HEK293T (cell line): ENCODE results near the gene VPS35L.

Experiments used
- CTCF ChIA-PET: fragments of 350-600 bp; formaldehyde crosslinking; extraction: SDS; loops from one replicate; lab custom pipeline; 2021; ENCODE audit warnings: antibody characterized with exemption, inconsistent platforms; lab: Yijun Ruan, JAX
- POLR2A ChIA-PET: fragments of 350-600 bp; formaldehyde crosslinking; extraction: SDS; loops from one replicate; lab custom pipeline; 2020; ENCODE audit warnings: antibody characterized with exemption, inconsistent platforms; lab: Yijun Ruan, JAX
- DNase-seq: peaks from one replicate; pipeline ENCODE4 v3.0.0; 2012; ENCODE audit warnings: mixed read lengths; ENCODE audit errors: extremely low spot score
- ARNT ChIP-seq: fragments of 450-650 bp; IDR thresholded peaks from 2 replicates; pipeline ENCODE4 v1.6.1; 2017; ENCODE audit warnings: mild to moderate bottlenecking
- BHLHE40 ChIP-seq: fragments of 450-650 bp; IDR thresholded peaks from 2 replicates; pipeline ENCODE4 v1.6.1; 2016; ENCODE audit warnings: mild to moderate bottlenecking, moderate library complexity, borderline replicate concordance
- CTBP1 ChIP-seq: fragments of 450-650 bp; IDR thresholded peaks from 2 replicates; pipeline ENCODE4 v1.6.1; 2016; ENCODE audit warnings: borderline replicate concordance
- ELF4 ChIP-seq: fragments of 450-650 bp; IDR thresholded peaks from 2 replicates; pipeline ENCODE4 v1.6.1; 2017; ENCODE audit warnings: antibody characterized with exemption
- FOXA1 ChIP-seq: fragments of 450-650 bp; IDR thresholded peaks from 2 replicates; pipeline ENCODE4 v1.6.1; 2016; ENCODE audit warnings: mild to moderate bottlenecking
- FOXK2 ChIP-seq: fragments of 450-650 bp; IDR thresholded peaks from 2 replicates; pipeline ENCODE4 v1.6.1; 2016; ENCODE audit warnings: mild to moderate bottlenecking
- FOXM1 ChIP-seq: fragments of 450-650 bp; IDR thresholded peaks from 2 replicates; pipeline ENCODE4 v1.6.1; 2017; ENCODE audit warnings: mild to moderate bottlenecking, borderline replicate concordance
- HDGF ChIP-seq: fragments of 450-650 bp; IDR thresholded peaks from 2 replicates; pipeline ENCODE4 v1.6.1; 2017; ENCODE audit warnings: antibody characterized with exemption, borderline replicate concordance
- L3MBTL2 ChIP-seq: fragments of 450-650 bp; conservative IDR thresholded peaks from 2 replicates; pipeline ENCODE4 v1.6.1; 2016; ENCODE audit warnings: mild to moderate bottlenecking
- LEF1 ChIP-seq: fragments of 450-650 bp; IDR thresholded peaks from 2 replicates; pipeline ENCODE4 v1.6.1; 2017; ENCODE audit warnings: mild to moderate bottlenecking, borderline replicate concordance
- NFRKB ChIP-seq: fragments of 450-650 bp; IDR thresholded peaks from 2 replicates; pipeline ENCODE4 v1.6.1; 2016; ENCODE audit warnings: mild to moderate bottlenecking, moderate library complexity
- SP1 ChIP-seq: fragments of 450-650 bp; IDR thresholded peaks from 2 replicates; pipeline ENCODE4 v1.6.1; 2017
- SUZ12 ChIP-seq: fragments of 450-650 bp; IDR thresholded peaks from 2 replicates; pipeline ENCODE4 v1.6.1; 2016; ENCODE audit warnings: mild to moderate bottlenecking
- TARDBP ChIP-seq: fragments of 450-650 bp; IDR thresholded peaks from 2 replicates; pipeline ENCODE4 v1.6.1; 2016
- ZNF384 ChIP-seq: fragments of 450-650 bp; IDR thresholded peaks from 2 replicates; pipeline ENCODE4 v1.6.1; 2016
- TF ChIP-seq, protein P1 (sequence below): fragments of 450-650 bp; IDR thresholded peaks from 2 replicates; pipeline ENCODE4 v1.6.1; 2016

Gene VPS35L

DNA sequence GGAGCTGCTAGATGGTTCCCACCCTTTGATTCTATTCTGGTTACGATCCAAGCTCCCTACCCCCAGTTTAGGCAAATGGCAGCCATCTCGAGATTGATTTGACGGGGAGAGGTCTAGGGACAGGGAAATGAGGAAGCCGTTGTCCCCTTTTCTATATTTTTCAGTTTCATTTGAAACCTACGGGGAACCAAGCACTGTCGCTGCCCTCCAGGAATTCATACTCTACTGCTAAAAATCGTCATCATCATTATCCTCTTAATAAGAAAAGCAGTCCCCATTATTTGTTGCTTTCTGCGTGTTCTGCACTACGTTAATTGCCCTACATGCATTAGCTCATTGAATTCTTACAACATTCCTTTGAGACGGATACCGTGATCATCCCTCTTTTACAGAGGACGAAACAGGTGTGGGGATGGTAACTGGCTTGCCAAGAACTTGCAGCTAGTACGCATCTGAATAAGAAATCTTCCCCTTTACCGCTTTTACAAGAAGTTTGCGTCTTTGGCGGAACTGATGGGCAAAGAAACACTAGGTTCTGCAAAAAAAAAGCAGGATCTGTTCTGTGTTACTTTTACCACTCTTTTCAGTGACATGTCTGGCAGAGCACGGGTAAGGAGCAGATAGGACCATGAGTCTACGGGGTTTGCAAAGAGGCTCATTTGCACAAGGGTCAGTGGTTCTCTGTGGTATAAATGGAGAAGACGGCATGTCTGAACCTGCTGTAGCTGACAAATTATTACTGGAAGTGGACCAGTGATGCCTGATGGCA, 30.7 kb upstream of the VPS35L start:
- DNase-seq: no peak
- ChIA-PET POLR2A (interaction anchor here (0.7 to 1.6 kb wide), 7 partner anchors 9 to 735 kb away, joined by 3 to 6 read pairs (median 4); partner anchors contain the start of genes RPS15A and VPS35L), CTCF (interaction anchor here (0.6 to 1.4 kb wide), 3 partner anchors 15 to 136 kb away, joined by 3 read pairs; partner anchors contain the start of gene VPS35L)
- no peak for TF ChIP-seq L3MBTL2
- no peak for TF ChIP-seq FOXA1
- TF ChIP-seq, protein P1, sequence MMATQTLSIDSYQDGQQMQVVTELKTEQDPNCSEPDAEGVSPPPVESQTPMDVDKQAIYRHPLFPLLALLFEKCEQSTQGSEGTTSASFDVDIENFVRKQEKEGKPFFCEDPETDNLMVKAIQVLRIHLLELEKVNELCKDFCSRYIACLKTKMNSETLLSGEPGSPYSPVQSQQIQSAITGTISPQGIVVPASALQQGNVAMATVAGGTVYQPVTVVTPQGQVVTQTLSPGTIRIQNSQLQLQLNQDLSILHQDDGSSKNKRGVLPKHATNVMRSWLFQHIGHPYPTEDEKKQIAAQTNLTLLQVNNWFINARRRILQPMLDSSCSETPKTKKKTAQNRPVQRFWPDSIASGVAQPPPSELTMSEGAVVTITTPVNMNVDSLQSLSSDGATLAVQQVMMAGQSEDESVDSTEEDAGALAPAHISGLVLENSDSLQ: no peak
- TF ChIP-seq ELF4: no peak
- TF ChIP-seq ZNF384: no peak
- no peak for TF ChIP-seq LEF1
- no peak for TF ChIP-seq FOXM1
- TF ChIP-seq SP1: no peak
- no peak for TF ChIP-seq ARNT
- TF ChIP-seq HDGF: no peak
- no peak for TF ChIP-seq SUZ12
- no peak for TF ChIP-seq CTBP1
- no peak for TF ChIP-seq BHLHE40

GRCh38 chr16:19525385-19525723, 30.1 kb upstream of the VPS35L start:
- ChIA-PET POLR2A (interaction anchor here (1.3 to 1.6 kb wide), 3 partner anchors 14 to 31 kb away, joined by 4 to 6 read pairs (median 6); partner anchors contain the start of gene VPS35L), CTCF (interaction anchor here (0.6 to 1.1 kb wide), 2 partner anchors 15 to 30 kb away, joined by 3 read pairs; partner anchors contain the start of gene VPS35L)
- TF ChIP-seq FOXA1 (no peak), ZNF384 (no peak), NFRKB (no peak), ARNT (no peak), FOXK2 (no peak), SUZ12 (no peak), BHLHE40 (no peak), TARDBP (no peak), L3MBTL2 (no peak), SP1 (no peak), ELF4 (no peak)
- TF ChIP-seq, protein P1: no peak
- DNase-seq: no peak

DNA sequence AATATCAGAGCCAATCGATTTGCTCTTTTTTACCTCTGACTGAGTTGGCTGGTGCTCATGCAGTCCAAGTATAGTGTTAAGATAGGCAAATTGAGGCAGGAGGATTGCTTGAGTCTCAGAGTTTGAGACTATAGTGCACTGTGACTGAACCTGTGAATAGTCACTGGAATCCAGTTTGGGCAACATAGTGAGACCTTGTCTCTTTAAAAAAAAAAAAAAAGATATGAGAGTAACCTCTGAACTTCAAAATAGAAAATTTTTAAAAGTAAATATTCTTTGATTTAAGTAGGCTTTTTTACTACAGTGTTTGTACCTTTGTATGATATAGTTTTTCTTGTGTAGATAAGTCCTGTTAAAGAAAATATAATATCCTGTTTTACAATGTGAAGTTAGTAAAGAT, 28.3 kb upstream of the VPS35L start:
- no peak for DNase-seq
- CTCF ChIA-PET: no interaction called here
- POLR2A ChIA-PET: interaction anchor here (2.0 kb wide), 1 partner anchor 28 kb away, joined by 7 read pairs; the partner anchor contains the start of gene VPS35L
- TF ChIP-seq TARDBP: no peak
- TF ChIP-seq, protein P1: no peak
- 0 out of 2 replicates have a peak, but pooled peaks have one; percentile 46 for TF ChIP-seq ZNF384
- TF ChIP-seq FOXK2: no peak
- TF ChIP-seq ELF4: no peak

- ChIA-PET POLR2A (interaction anchor here (2.0 kb wide), 1 partner anchor 27 kb away, joined by 7 read pairs; the partner anchor contains the start of gene VPS35L), CTCF (no interaction called here)
- no peak for DNase-seq
- no peak for TF ChIP-seq LEF1
- no peak for TF ChIP-seq SP1
- no peak for TF ChIP-seq L3MBTL2
- TF ChIP-seq HDGF: no peak
- TF ChIP-seq ARNT: no peak
- no peak for TF ChIP-seq ELF4
- TF ChIP-seq, protein P1: no peak
- no peak for TF ChIP-seq CTBP1
- TF ChIP-seq ZNF384: no peak
- no peak for TF ChIP-seq TARDBP
- no peak for TF ChIP-seq FOXK2
- TF ChIP-seq NFRKB: no peak
- no peak for TF ChIP-seq FOXM1
- no peak for TF ChIP-seq FOXA1
- no peak for TF ChIP-seq BHLHE40
- no peak for TF ChIP-seq SUZ12
These were observed 26.8 kb upstream of the VPS35L start for GRCh38 chr16:19528666-19529065.

DNA sequence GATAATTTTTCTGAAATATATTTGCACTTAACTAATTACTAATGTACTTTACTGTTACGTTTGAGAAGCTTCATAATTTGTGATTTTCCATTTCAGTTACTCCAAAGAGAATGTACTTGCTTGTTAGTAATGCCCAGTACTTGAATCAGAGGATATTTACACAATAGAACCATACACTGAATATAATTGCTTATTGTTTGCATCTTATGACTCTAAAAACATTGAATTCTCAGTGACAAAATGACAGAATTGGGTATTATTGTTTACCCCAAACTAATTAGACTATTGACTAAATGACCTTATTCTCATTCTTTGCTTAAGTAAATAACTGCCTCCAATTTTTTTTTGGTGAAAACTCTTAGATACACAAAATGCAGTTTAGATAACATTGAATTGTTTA, 22.9 kb upstream of the VPS35L start:
- DNase-seq: no peak
- ChIA-PET POLR2A (no interaction called here), CTCF (no interaction called here)
- TF ChIP-seq ELF4: no peak
- TF ChIP-seq FOXA1: no peak
- TF ChIP-seq TARDBP: no peak
- no peak for TF ChIP-seq NFRKB
- no peak for TF ChIP-seq L3MBTL2
- TF ChIP-seq BHLHE40: no peak
- no peak for TF ChIP-seq ARNT
- no peak for TF ChIP-seq FOXK2
- TF ChIP-seq SP1: no peak
- TF ChIP-seq HDGF: no peak
